Transverse colon (tissue), 4 donors: Measurements from ENCODE around the gene CYP46A1. TPM values are rescaled to one million over a fixed set of nuclear protein-coding genes. Genes with fewer than 3 reads are reported as not detected.
A peak's percentile ranks its signal among the peaks of the same experiment; 100 is the strongest.

ENCODE experiments used
- DNase-seq: peaks from one replicate; pipeline ENCODE4 v3.0.0-alpha.2; 2019
- H3K27ac ChIP-seq, 4 donors: fragments of 200-600 bp; sonication (generic); 2 replicates each; pipeline ENCODE4 v1.5.1; 2016 to 2018; ENCODE audit warnings: inconsistent platforms in 4 of 4
- H3K27me3 ChIP-seq: fragments of 200-600 bp; sonication (generic); 2 replicates; pipeline ENCODE4 v1.5.1; 2017; ENCODE audit warnings: inconsistent platforms
- H3K36me3 ChIP-seq, 4 donors: fragments of 200-600 bp; sonication (generic); 2 replicates each; pipeline ENCODE4 v1.5.1; 2017 to 2019; ENCODE audit warnings: inconsistent platforms in 4 of 4
- H3K4me1 ChIP-seq, 4 donors: fragments of 200-600 bp; sonication (generic); 2 replicates each; pipeline ENCODE4 v1.5.1; 2017 to 2020; ENCODE audit warnings: inconsistent platforms in 4 of 4
- H3K4me3 ChIP-seq, 4 donors: fragments of 200-600 bp; sonication (generic); 1 replicate in 1 of 4; 2 replicates in 3 of 4; pipeline versions ENCODE4 v1.5.1 to v1.6.1; 2017 to 2019; ENCODE audit warnings: inconsistent platforms in 4 of 4
- H3K9me3 ChIP-seq, 2 donors: fragments of 200-600 bp; sonication (generic); 2 replicates each; pipeline ENCODE4 v1.5.1; 2017 to 2019; ENCODE audit warnings: inconsistent platforms in 2 of 2
- CTCF ChIP-seq, 5 experiments: fragments of 200-600 bp in 3 of 5; fragments of 450-650 bp in 2 of 5; sonication (generic) in 3 of 5; IDR thresholded peaks; 1 replicate in 2 of 5; 2 replicates in 3 of 5; pipeline ENCODE4 v1.5.1; 2016 to 2017; ENCODE audit warnings: antibody characterized with exemption in 5 of 5, inconsistent platforms in 3 of 5, mild to moderate bottlenecking in 2 of 5, moderate library complexity in 1 of 5
- EP300 ChIP-seq: sonication (generic); formaldehyde crosslinking; IDR thresholded peaks from one replicate; pipeline ENCODE4 v1.6.1; 2017; ENCODE audit warnings: antibody characterized with exemption, low read depth
- POLR2A ChIP-seq: fragments of 450-650 bp; IDR thresholded peaks from one replicate; pipeline ENCODE4 v1.6.1; 2016; ENCODE audit warnings: antibody characterized with exemption, mild to moderate bottlenecking, moderate library complexity
- POLR2AphosphoS5 ChIP-seq, 3 donors: sonication (generic); formaldehyde crosslinking; IDR thresholded peaks; one replicate each; pipeline ENCODE4 v1.6.1; 2016; ENCODE audit warnings: antibody characterized with exemption in 3 of 3
- WGBS, 2 donors: methylation state at CpG; one replicate each; pipeline ENCODE4 v1.1.5; 2018; ENCODE audit warnings: low coverage in 1 of 2; 5-methylcytosine and 5-hydroxymethylcytosine counted together
- in situ Hi-C, 4 donors: fragments of 200-750 bp; cut with MboI; loops; one replicate each; pipeline versions ENCODE4 v1.15.0 to v1.15.1; 2017; ENCODE audit warnings: low sequenced_read_pairs in 3 of 4, low pct_ligation_motif_present in 1 of 4, low pct_unique_long_range_greater_than_20kb in 1 of 4
- intact Hi-C: fragments of 100-400 bp; cut with DNase I; formaldehyde crosslinking; loops from one replicate; pipeline ENCODE4 v1.15.1; 2023; ENCODE audit warnings: low total_unique reads
- total RNA-seq, 4 donors: library from RNA; depleted of rRNA; stranded (reverse); fragments of >200 nt; gene quantifications; one replicate each; pipeline ENCODE4 v1.1.0, GENCODE V29; 2016

CYP46A1 gene
- under 1 TPM; 0.27 to 0.75 (median 0.52) TPM for total RNA-seq

GRCh38 chr14:99683619-99684409, at the start of gene CYP46A1:
Gene CYP46A1 (plus strand): TSS chr14:99684298. CDS start chr14:99684418, 120 bp downstream.
- TF ChIP-seq CTCF (IDR thresholded peaks at IDR 0.05) (no peak), POLR2AphosphoS5 (IDR thresholded peaks at IDR 0.05) (peak; percentile 15 to 20 (median 16))
- peak; percentile 100 for DNase-seq
- peaks cover 12 to 16% (median 15%) of the 10 kb centered on the region in 4 donors for H3K4me1 ChIP-seq
- H3K27ac ChIP-seq: peak within 1 kb of the TSS; percentile 82 to 92 (median 88)
- no peaks in the 10 kb centered on the region for H3K9me3 ChIP-seq
- peak within 1 kb of the TSS; percentile 62 to 93 (median 70) for H3K4me3 ChIP-seq
- 1% methylated on average over 68 of the region's 83 CpGs; no CpG with 5 or more reads in 1 of the 2 donors for WGBS, 2 donors
- intact Hi-C loops (loop anchor here (5.0 kb wide), 2 partner anchors 203 to 218 kb away; no protein-coding TSS in a partner anchor), in situ Hi-C loops (no loop called here)
- peaks cover 29% of the 10 kb centered on the region for H3K27me3 ChIP-seq
- H3K36me3 ChIP-seq: no peaks in the 10 kb centered on the region

- Histone ChIP-seq H3K27me3 (no peaks in the 10 kb centered on the region), H3K4me1 (no peaks in the 10 kb centered on the region), H3K36me3 (no peaks in the 10 kb centered on the region), H3K27ac (no peak overlapping the region), H3K4me3 (no peak overlapping the region), H3K9me3 (no peaks in the 10 kb centered on the region)
- intact Hi-C loops (no loop called here), in situ Hi-C loops (loop anchor here in 1 of 4 donors (5.0 kb wide), 1 partner anchor 117 kb away; no protein-coding TSS in a partner anchor)
- no peak for DNase-seq
- WGBS, 2 donors: 83 to 86% methylated on average over 1 to 10 of the region's 10 CpGs
- TF ChIP-seq EP300 (no peak), POLR2AphosphoS5 (IDR thresholded peaks at IDR 0.05) (no peak), CTCF (IDR thresholded peaks at IDR 0.05) (no peak), POLR2A (no peak)
Observed at GRCh38 chr14:99634443-99634842, 49.7 kb upstream of the CYP46A1 start.

GRCh38 chr14:99635116-99635515, 49.0 kb upstream of the CYP46A1 start:
- Histone ChIP-seq H3K27ac (no peak overlapping the region), H3K27me3 (no peaks in the 10 kb centered on the region), H3K4me1 (no peaks in the 10 kb centered on the region), H3K9me3 (no peaks in the 10 kb centered on the region), H3K36me3 (no peaks in the 10 kb centered on the region), H3K4me3 (no peak overlapping the region)
- in situ Hi-C loops (no loop called here), intact Hi-C loops (no loop called here)
- TF ChIP-seq POLR2A (no peak), CTCF (IDR thresholded peaks at IDR 0.05) (no peak), POLR2AphosphoS5 (IDR thresholded peaks at IDR 0.05) (no peak), EP300 (no peak)
- WGBS, 2 donors: 80 to 82% methylated on average over 5 to 8 of the region's 8 CpGs
- no peak for DNase-seq

- WGBS, 2 donors: 60 to 80% methylated on average over 1 to 5 of the region's 5 CpGs
- Histone ChIP-seq H3K36me3 (no peaks in the 10 kb centered on the region), H3K4me1 (no peaks in the 10 kb centered on the region), H3K27ac (no peak overlapping the region), H3K4me3 (no peak overlapping the region), H3K9me3 (no peaks in the 10 kb centered on the region), H3K27me3 (no peaks in the 10 kb centered on the region)
- intact Hi-C loops: no loop called here
- in situ Hi-C loops: no loop called here
- DNase-seq: no peak
- TF ChIP-seq EP300 (no peak), POLR2AphosphoS5 (IDR thresholded peaks at IDR 0.05) (no peak), POLR2A (no peak), CTCF (IDR thresholded peaks at IDR 0.05) (no peak)
Observed at GRCh38 chr14:99636487-99636886, 47.6 kb upstream of the CYP46A1 start.
